NCI-H128 (cell line): Measurements from ENCODE around the gene ZNF425.
"Not testable (repeated sequence)": the region's sequence is repeated elsewhere in the genome, so short reads cannot be mapped to it uniquely, and the experiment has no call there.

Experiments used
- DNase-seq: peaks from one replicate; lab custom pipeline; 2025; ENCODE audit not compliant: unreplicated experiment; lab: John Stamatoyannopoulos, UW

Gene ZNF425

DNA sequence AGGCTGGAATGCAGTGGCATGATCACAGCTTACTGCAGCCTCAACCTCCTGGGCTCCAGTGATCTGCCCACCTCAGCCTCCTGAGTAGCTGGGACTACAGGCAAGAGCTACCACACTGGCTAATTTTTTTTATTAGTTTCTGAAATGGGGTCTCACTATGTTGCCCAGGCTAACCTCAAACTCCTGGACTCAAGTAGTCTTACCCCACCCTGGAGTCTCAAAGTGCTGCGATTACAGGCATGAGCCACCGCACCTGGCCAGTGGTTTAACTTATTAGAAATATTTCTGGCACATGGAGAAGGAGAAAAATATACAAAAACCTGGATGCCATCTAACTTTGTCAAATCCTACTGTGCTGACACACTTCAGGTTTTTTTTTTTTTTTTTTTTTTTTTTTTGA is 50.8 kb downstream of the ZNF425 start:
- DNase-seq, result no peak

- DNase-seq, result no peak
Measured at GRCh38 chr7:149074116-149074885, 51.8 kb downstream of the ZNF425 start.

- DNase-seq, result no peak
Measured at GRCh38 chr7:149072438-149072775, 53.7 kb downstream of the ZNF425 start.

GRCh38 chr7:149071641-149072437 is 54.3 kb downstream of the ZNF425 start:
- no peak for DNase-seq

DNA sequence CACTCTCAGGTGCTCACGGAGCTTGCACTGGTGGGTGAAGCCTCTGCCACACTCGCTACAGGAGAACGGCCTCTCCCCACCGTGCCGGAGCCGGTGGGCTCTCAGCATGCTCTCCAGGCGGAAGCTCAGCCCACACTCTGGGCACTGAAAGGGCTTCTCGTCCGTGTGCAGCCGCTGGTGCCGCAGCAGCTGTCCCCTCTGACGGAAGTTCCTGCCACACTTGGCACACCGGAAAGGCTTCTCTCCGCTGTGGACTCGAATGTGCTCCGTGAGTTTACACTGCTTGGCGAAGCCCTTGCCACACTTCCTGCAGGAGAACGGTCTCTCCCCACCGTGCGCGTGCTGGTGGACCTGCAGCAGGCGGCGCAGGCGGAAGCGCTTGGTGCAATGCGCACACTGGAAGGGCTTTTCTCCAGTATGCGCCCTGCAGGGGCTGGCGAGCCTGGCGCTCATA is 54.9 kb downstream of the ZNF425 start:
- no peak for DNase-seq

DNA sequence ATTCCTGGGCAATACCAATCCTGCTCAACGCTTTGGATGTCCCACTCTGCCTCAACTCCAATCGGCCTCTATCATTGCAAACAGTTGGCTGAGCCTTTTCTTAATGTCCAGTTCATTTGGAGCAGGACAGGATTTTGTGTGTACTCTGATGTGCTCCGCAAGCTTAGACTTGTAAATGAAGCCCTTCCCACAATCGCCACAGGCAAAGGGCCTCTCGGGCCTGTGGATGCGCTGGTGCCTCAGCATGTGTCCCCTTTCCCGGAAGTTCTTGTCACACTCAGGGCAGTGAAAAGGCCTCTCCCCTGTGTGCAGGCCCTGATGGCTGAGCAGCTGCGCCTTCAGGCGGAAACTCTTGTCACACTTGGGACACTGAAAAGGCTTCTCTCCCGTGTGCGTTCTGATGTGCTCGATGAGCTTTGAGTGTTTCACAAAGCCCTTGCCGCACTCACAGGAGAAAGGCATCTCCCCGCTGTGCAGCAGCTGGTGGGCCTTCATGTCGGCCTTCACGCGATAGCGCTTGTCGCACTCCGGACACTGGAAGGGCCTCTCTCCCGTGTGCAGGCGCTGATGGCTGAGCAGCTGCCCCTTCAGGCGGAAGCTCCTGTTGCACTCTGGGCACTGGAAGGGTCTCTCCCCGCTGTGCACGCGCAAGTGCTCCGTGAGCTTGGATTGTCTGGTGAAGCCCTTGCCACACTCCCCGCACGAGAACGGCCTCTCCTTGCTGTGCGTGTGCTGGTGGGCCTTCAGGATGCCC is 55.6 kb downstream of the ZNF425 start:
- DNase-seq, result peak; percentile 47

- DNase-seq, result no peak
Measured at GRCh38 chr7:149067869-149068268, 58.3 kb downstream of the ZNF425 start.

DNA sequence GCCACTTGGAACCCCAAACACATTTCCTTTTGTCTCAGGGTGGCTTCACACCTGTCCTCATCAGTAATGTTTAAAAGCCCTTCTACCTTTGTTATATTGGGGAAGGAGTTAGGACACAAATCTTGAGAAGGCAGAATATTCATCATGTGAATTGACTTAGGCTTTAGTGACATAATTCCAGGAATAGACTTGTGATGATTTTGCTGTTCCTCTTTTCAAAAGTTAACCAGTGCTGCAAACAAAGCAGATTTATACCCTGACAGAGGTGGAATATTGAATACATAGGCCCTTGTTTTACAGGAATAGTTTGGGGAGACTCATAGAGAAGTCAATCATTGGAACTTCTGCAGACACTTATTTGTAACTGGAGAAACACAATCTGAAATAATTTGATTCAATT is 62.6 kb downstream of the ZNF425 start:
- DNase-seq, result no peak

- not testable (repeated sequence) for DNase-seq
Measured at GRCh38 chr7:149062217-149062899, 63.8 kb downstream of the ZNF425 start.

- no peak for DNase-seq
Measured at GRCh38 chr7:149060156-149060555, 66.0 kb downstream of the ZNF425 start.

DNA sequence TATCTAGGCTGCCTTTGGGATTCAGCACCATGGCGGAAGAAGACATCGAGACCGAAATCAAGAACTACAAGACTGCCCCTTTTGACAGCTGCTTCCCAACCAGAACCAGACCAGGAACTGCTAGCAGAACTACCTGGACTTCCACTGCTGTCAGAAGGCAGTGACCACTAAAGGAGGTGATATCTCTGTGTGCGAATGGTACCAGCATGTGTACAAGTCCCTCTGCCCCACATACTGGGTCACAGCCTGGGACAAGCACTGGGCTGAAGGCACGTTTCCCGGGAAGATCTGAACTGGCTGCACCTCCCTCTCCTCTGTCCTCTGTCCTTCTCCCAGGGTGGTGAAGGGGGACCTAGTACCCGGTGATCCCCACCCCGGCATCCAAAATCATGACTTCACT is 72.2 kb downstream of the ZNF425 start:
- DNase-seq, result no peak

DNA sequence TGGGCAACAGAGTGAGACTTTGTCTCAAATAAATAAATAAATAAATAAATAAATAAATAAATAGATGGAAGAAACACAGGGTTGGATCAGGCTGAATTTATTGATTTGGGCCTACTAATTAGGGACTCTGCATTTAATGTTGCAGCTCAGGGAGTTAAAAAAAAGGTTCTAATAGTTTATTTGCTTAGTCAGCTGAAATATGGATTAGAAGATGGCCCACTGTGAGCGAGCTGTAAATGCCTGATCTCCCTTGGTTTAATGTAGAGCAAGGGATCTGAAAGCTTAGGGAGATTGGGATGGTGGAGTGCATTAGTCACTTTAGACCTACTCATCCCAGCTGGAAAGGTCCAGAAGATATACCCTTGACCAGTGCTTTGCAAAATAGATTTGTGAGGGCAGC is 72.7 kb downstream of the ZNF425 start:
- no peak for DNase-seq
